ENCODE results near the gene KIF16B. TPM values are rescaled to one million over a fixed set of nuclear protein-coding genes. Genes with fewer than 3 reads are reported as not detected.

Gene KIF16B
- total RNA-seq, 1 experiment from 2014 or later = 7.6 TPM

DNA sequence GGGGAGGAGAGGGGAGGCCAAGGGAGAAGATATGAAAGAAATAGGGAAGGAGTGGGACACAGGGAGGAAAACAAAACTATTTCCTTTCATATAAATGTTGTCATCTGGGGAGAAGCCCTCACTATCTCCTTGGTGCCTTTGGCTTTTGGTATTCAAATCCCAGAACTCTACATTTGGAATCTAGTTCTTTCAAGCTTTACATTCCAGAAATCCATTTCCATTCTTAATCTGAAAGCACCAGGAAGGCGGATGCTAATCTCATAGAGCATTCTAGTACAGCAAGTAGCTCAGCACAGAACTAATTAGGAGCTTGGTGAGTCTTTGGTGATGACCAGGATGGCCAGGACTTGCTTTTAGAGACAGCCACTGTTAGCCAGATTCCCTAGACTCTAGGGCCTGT is 177.9 kb downstream of the KIF16B start (continued):
- TF ChIP-seq, protein P1, sequence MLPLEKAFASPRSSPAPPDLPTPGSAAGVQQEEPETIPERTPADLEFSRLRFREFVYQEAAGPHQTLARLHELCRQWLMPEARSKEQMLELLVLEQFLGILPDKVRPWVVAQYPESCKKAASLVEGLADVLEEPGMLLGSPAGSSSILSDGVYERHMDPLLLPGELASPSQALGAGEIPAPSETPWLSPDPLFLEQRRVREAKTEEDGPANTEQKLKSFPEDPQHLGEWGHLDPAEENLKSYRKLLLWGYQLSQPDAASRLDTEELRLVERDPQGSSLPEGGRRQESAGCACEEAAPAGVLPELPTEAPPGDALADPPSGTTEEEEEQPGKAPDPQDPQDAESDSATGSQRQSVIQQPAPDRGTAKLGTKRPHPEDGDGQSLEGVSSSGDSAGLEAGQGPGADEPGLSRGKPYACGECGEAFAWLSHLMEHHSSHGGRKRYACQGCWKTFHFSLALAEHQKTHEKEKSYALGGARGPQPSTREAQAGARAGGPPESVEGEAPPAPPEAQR (CRISPR knock-in tag; IDR thresholded peaks at IDR 0.05) = no peak
- TF ChIP-seq NR3C1 (CRISPR knock-in tag; conservative IDR thresholded peaks at IDR 0.05; ENCODE audit: low read depth) (no peak), ZNF423 (CRISPR knock-in tag; IDR thresholded peaks at IDR 0.05) (no peak), FOXP1 (CRISPR knock-in tag; IDR thresholded peaks at IDR 0.05; ENCODE audit: borderline replicate concordance) (no peak), FOXK1 (CRISPR knock-in tag; IDR thresholded peaks at IDR 0.05) (no peak), SP1 (CRISPR knock-in tag; conservative IDR thresholded peaks at IDR 0.05) (no peak), SOX15 (CRISPR knock-in tag; IDR thresholded peaks at IDR 0.05) (no peak)
- TF ChIP-seq, protein P2, sequence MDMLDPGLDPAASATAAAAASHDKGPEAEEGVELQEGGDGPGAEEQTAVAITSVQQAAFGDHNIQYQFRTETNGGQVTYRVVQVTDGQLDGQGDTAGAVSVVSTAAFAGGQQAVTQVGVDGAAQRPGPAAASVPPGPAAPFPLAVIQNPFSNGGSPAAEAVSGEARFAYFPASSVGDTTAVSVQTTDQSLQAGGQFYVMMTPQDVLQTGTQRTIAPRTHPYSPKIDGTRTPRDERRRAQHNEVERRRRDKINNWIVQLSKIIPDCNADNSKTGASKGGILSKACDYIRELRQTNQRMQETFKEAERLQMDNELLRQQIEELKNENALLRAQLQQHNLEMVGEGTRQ (CRISPR knock-in tag; IDR thresholded peaks at IDR 0.05) = no peak
- TF ChIP-seq, protein P3, sequence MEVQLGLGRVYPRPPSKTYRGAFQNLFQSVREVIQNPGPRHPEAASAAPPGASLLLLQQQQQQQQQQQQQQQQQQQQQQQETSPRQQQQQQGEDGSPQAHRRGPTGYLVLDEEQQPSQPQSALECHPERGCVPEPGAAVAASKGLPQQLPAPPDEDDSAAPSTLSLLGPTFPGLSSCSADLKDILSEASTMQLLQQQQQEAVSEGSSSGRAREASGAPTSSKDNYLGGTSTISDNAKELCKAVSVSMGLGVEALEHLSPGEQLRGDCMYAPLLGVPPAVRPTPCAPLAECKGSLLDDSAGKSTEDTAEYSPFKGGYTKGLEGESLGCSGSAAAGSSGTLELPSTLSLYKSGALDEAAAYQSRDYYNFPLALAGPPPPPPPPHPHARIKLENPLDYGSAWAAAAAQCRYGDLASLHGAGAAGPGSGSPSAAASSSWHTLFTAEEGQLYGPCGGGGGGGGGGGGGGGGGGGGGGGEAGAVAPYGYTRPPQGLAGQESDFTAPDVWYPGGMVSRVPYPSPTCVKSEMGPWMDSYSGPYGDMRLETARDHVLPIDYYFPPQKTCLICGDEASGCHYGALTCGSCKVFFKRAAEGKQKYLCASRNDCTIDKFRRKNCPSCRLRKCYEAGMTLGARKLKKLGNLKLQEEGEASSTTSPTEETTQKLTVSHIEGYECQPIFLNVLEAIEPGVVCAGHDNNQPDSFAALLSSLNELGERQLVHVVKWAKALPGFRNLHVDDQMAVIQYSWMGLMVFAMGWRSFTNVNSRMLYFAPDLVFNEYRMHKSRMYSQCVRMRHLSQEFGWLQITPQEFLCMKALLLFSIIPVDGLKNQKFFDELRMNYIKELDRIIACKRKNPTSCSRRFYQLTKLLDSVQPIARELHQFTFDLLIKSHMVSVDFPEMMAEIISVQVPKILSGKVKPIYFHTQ (CRISPR knock-in tag; IDR thresholded peaks at IDR 0.05) = no peak
- TF ChIP-seq, protein P4, sequence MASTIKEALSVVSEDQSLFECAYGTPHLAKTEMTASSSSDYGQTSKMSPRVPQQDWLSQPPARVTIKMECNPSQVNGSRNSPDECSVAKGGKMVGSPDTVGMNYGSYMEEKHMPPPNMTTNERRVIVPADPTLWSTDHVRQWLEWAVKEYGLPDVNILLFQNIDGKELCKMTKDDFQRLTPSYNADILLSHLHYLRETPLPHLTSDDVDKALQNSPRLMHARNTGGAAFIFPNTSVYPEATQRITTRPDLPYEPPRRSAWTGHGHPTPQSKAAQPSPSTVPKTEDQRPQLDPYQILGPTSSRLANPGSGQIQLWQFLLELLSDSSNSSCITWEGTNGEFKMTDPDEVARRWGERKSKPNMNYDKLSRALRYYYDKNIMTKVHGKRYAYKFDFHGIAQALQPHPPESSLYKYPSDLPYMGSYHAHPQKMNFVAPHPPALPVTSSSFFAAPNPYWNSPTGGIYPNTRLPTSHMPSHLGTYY (CRISPR knock-in tag; IDR thresholded peaks at IDR 0.05) = no peak
- TF ChIP-seq, protein P5, sequence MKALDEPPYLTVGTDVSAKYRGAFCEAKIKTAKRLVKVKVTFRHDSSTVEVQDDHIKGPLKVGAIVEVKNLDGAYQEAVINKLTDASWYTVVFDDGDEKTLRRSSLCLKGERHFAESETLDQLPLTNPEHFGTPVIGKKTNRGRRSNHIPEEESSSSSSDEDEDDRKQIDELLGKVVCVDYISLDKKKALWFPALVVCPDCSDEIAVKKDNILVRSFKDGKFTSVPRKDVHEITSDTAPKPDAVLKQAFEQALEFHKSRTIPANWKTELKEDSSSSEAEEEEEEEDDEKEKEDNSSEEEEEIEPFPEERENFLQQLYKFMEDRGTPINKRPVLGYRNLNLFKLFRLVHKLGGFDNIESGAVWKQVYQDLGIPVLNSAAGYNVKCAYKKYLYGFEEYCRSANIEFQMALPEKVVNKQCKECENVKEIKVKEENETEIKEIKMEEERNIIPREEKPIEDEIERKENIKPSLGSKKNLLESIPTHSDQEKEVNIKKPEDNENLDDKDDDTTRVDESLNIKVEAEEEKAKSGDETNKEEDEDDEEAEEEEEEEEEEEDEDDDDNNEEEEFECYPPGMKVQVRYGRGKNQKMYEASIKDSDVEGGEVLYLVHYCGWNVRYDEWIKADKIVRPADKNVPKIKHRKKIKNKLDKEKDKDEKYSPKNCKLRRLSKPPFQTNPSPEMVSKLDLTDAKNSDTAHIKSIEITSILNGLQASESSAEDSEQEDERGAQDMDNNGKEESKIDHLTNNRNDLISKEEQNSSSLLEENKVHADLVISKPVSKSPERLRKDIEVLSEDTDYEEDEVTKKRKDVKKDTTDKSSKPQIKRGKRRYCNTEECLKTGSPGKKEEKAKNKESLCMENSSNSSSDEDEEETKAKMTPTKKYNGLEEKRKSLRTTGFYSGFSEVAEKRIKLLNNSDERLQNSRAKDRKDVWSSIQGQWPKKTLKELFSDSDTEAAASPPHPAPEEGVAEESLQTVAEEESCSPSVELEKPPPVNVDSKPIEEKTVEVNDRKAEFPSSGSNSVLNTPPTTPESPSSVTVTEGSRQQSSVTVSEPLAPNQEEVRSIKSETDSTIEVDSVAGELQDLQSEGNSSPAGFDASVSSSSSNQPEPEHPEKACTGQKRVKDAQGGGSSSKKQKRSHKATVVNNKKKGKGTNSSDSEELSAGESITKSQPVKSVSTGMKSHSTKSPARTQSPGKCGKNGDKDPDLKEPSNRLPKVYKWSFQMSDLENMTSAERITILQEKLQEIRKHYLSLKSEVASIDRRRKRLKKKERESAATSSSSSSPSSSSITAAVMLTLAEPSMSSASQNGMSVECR (CRISPR knock-in tag; IDR thresholded peaks at IDR 0.05; ENCODE audit: borderline replicate concordance) = no peak

DNA sequence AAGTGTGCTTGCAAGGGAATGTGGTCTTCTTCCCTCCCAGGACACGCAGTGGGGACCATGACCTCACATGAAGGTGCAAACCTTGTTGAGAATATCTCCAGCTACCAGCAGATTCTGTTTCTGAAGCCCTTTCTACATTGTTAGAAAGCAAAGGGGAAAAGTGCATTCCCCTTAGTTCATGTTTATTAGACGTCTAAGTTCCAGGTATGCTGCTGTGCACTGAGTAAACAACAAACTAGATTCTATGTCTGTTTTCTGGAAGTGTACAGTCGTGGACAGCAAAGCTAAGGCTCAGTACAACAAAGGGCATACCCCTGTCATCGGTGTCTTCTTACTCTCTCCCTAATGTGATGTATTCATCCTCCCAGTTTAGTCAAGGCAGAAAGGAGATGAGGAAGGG is 178.5 kb downstream of the KIF16B start:
- CTCF ChIA-PET = interaction anchor here (1.2 kb wide), 1 partner anchor 9 kb away, joined by 5 read pairs; no protein-coding TSS in a partner anchor
- Mint-ChIP-seq H3K4me1 (peaks cover 20% of the 10 kb centered on the region), H3K27me3 (ENCODE audit: low read depth) (no peaks in the 10 kb centered on the region), H3K9me3 (peaks cover 9% of the 10 kb centered on the region), H3K36me3 (peaks cover 3% of the 10 kb centered on the region; the same call in 1 of the 2 replicates), H3K4me3 (no peak overlapping the region), H3K27ac (no peak overlapping the region)
- DNase-seq (ENCODE audit: low spot score) = no peak
- ATAC-seq = no peak
- TF ChIP-seq HMGA2 (CRISPR knock-in tag; IDR thresholded peaks at IDR 0.05) (no peak), NR2C2 (CRISPR knock-in tag; IDR thresholded peaks at IDR 0.05) (no peak), MYBL2 (CRISPR knock-in tag; IDR thresholded peaks at IDR 0.05) (no peak), FOXJ3 (CRISPR knock-in tag; IDR thresholded peaks at IDR 0.05; ENCODE audit: borderline replicate concordance) (no peak), TCF7 (CRISPR knock-in tag; IDR thresholded peaks at IDR 0.05; ENCODE audit: low read depth) (no peak), GABPB1 (CRISPR knock-in tag; IDR thresholded peaks at IDR 0.05) (no peak), TEAD4 (CRISPR knock-in tag; IDR thresholded peaks at IDR 0.05) (no peak), IRF2 (CRISPR knock-in tag; IDR thresholded peaks at IDR 0.05; ENCODE audit: borderline replicate concordance, low read depth) (no peak)
- TF ChIP-seq, protein P6, sequence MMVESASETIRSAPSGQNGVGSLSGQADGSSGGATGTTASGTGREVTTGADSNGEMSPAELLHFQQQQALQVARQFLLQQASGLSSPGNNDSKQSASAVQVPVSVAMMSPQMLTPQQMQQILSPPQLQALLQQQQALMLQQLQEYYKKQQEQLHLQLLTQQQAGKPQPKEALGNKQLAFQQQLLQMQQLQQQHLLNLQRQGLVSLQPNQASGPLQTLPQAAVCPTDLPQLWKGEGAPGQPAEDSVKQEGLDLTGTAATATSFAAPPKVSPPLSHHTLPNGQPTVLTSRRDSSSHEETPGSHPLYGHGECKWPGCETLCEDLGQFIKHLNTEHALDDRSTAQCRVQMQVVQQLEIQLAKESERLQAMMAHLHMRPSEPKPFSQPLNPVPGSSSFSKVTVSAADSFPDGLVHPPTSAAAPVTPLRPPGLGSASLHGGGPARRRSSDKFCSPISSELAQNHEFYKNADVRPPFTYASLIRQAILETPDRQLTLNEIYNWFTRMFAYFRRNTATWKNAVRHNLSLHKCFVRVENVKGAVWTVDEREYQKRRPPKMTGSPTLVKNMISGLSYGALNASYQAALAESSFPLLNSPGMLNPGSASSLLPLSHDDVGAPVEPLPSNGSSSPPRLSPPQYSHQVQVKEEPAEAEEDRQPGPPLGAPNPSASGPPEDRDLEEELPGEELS (CRISPR knock-in tag; IDR thresholded peaks at IDR 0.05) = no peak
- TF ChIP-seq, protein P7, sequence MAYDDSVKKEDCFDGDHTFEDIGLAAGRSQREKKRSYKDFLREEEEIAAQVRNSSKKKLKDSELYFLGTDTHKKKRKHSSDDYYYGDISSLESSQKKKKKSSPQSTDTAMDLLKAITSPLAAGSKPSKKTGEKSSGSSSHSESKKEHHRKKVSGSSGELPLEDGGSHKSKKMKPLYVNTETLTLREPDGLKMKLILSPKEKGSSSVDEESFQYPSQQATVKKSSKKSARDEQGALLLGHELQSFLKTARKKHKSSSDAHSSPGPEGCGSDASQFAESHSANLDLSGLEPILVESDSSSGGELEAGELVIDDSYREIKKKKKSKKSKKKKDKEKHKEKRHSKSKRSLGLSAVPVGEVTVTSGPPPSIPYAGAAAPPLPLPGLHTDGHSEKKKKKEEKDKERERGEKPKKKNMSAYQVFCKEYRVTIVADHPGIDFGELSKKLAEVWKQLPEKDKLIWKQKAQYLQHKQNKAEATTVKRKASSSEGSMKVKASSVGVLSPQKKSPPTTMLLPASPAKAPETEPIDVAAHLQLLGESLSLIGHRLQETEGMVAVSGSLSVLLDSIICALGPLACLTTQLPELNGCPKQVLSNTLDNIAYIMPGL (CRISPR knock-in tag; IDR thresholded peaks at IDR 0.05) = no peak
- POLR2A ChIA-PET = no interaction called here

Data from WTC11 (cell line).